Hepatic stellate cell (primary cell): Measurements from ENCODE around the gene ZNF532.
"Not testable (repeated sequence)": the region's sequence is repeated elsewhere in the genome, so short reads cannot be mapped to it uniquely, and the experiment has no call there.

Experiments
- DNase-seq: peaks from one replicate; pipeline ENCODE4 v3.0.0; 2011; ENCODE audit warnings: low spot score

The ZNF532 gene

GRCh38 chr18:59001166-59001565, 136.5 kb downstream of the ZNF532 start:
- DNase-seq, result no peak

- DNase-seq, result no peak
Measured at GRCh38 chr18:59001721-59002120, 137.0 kb downstream of the ZNF532 start.

- DNase-seq, result no peak
Measured at GRCh38 chr18:59002974-59003594, 138.4 kb downstream of the ZNF532 start.

- peak; percentile 72 for DNase-seq
Measured at GRCh38 chr18:59005262-59005661, 140.6 kb downstream of the ZNF532 start.

- DNase-seq, result no peak
Measured at GRCh38 chr18:59006461-59007067, 141.9 kb downstream of the ZNF532 start.

- DNase-seq, result peak; percentile 69
Measured at GRCh38 chr18:59008302-59008974, 143.8 kb downstream of the ZNF532 start.

GRCh38 chr18:59009846-59010245, 145.2 kb downstream of the ZNF532 start:
- no peak for DNase-seq

- DNase-seq, result no peak
Measured at GRCh38 chr18:59011289-59011688, 146.6 kb downstream of the ZNF532 start.

- DNase-seq, result no peak
Measured at GRCh38 chr18:59011786-59012185, 147.1 kb downstream of the ZNF532 start.

GRCh38 chr18:59012815-59013705, 148.4 kb downstream of the ZNF532 start:
- no peak for DNase-seq

GRCh38 chr18:59013744-59014143, 149.1 kb downstream of the ZNF532 start:
- DNase-seq, result no peak

GRCh38 chr18:59015531-59016152, 151.0 kb downstream of the ZNF532 start:
- DNase-seq, result no peak

- no peak for DNase-seq
Measured at GRCh38 chr18:59021500-59021899, 156.8 kb downstream of the ZNF532 start.

- DNase-seq, result no peak
Measured at GRCh38 chr18:59022167-59022945, 157.7 kb downstream of the ZNF532 start.

GRCh38 chr18:59024829-59025228, 160.2 kb downstream of the ZNF532 start:
- DNase-seq, result peak; percentile 45

- DNase-seq, result not testable (repeated sequence)
Measured at GRCh38 chr18:59025532-59025931, 160.9 kb downstream of the ZNF532 start.

- no peak for DNase-seq
Measured at GRCh38 chr18:59026364-59026763, 161.7 kb downstream of the ZNF532 start.

- DNase-seq, result no peak
Measured at GRCh38 chr18:59026831-59027410, 162.2 kb downstream of the ZNF532 start.

- no peak for DNase-seq
Measured at GRCh38 chr18:59029663-59030429, 165.2 kb downstream of the ZNF532 start.

GRCh38 chr18:59032308-59032707, 167.6 kb downstream of the ZNF532 start:
- DNase-seq, result no peak
